HG02840 (cell line): ENCODE measurements around the gene BLCAP.

ENCODE experiments used
- ATAC-seq: cut with Tn5 transposase; IDR thresholded peaks from one replicate; pipeline ENCODE4 v1.9.1; 2021; ENCODE audit warnings: mild to moderate bottlenecking, moderate library complexity, moderate number of reproducible peaks; ENCODE audit not compliant: unreplicated experiment, low FRiP score

The BLCAP gene

GRCh38 chr20:37518606-37519507 lies 8.8 kb downstream of the BLCAP start:
- no peak for ATAC-seq

GRCh38 chr20:37518059-37518458 lies 9.6 kb downstream of the BLCAP start:
- ATAC-seq: no peak

- no peak for ATAC-seq
Observed at GRCh38 chr20:37516811-37517750, 10.6 kb downstream of the BLCAP start.

GRCh38 chr20:37515876-37516275 lies 11.8 kb downstream of the BLCAP start:
- no peak for ATAC-seq

GRCh38 chr20:37513779-37514359 lies 13.8 kb downstream of the BLCAP start:
- ATAC-seq: no peak

- no peak for ATAC-seq
Observed at GRCh38 chr20:37511610-37512275, 15.9 kb downstream of the BLCAP start.

GRCh38 chr20:37510226-37510625 lies 17.4 kb downstream of the BLCAP start:
- ATAC-seq: no peak

GRCh38 chr20:37506152-37506725 lies 21.4 kb downstream of the BLCAP start:
- ATAC-seq: no peak

- no peak for ATAC-seq
Observed at GRCh38 chr20:37505263-37506151, 22.2 kb downstream of the BLCAP start.

GRCh38 chr20:37504404-37505096 lies 23.1 kb downstream of the BLCAP start:
- ATAC-seq: no peak

GRCh38 chr20:37503256-37503927 lies 24.3 kb downstream of the BLCAP start:
- no peak for ATAC-seq

- no peak for ATAC-seq
Observed at GRCh38 chr20:37502654-37503053, 25.0 kb downstream of the BLCAP start.

GRCh38 chr20:37501940-37502339 lies 25.7 kb downstream of the BLCAP start:
- ATAC-seq: no peak

- ATAC-seq: no peak
Observed at GRCh38 chr20:37500311-37500710, 27.4 kb downstream of the BLCAP start.

GRCh38 chr20:37498066-37498665 lies 29.5 kb downstream of the BLCAP start:
- no peak for ATAC-seq

GRCh38 chr20:37494796-37495195 lies 32.9 kb downstream of the BLCAP start:
- ATAC-seq: no peak

GRCh38 chr20:37494301-37494700 lies 33.4 kb downstream of the BLCAP start:
- ATAC-seq: no peak
